HepG2 (cell line): ENCODE results near the gene TUBGCP4. TPM values are rescaled to one million over a fixed set of nuclear protein-coding genes. Genes with fewer than 3 reads are reported as not detected.
A peak's percentile ranks its signal among the peaks of the same experiment; 100 is the strongest.

ENCODE experiments used
- CENPBD1 ChIP-seq: sonication (generic); formaldehyde crosslinking; IDR thresholded peaks from 2 replicates; pipeline ENCODE4 v1.8.0; 2022; ENCODE audit warnings: missing genetic modification reagents, low read depth, mild to moderate bottlenecking, borderline replicate concordance
- FOSL1 ChIP-seq: sonication (generic); formaldehyde crosslinking; IDR thresholded peaks from 2 replicates; pipeline ENCODE4 v1.9.0; 2021; ENCODE audit warnings: missing genetic modification reagents, borderline replicate concordance
- HDAC6 ChIP-seq: fragments of 200-600 bp; sonication (generic); IDR thresholded peaks from 2 replicates; pipeline ENCODE4 v1.7.0; 2017; ENCODE audit warnings: mild to moderate bottlenecking, antibody characterized with exemption, low read length, low read depth
- HMGA1 ChIP-seq: sonication (generic); formaldehyde crosslinking; conservative IDR thresholded peaks from 2 replicates; pipeline ENCODE4 v1.4.0; 2020; ENCODE audit warnings: missing genetic modification reagents
- KLF11 ChIP-seq: IDR thresholded peaks from 2 replicates; pipeline ENCODE4 v1.6.1; 2016; ENCODE audit warnings: missing compliant biosample characterization
- MAX ChIP-seq: IDR thresholded peaks from 2 replicates; pipeline ENCODE4 v1.6.1; 2012; ENCODE audit warnings: inconsistent platforms
- MLLT10 ChIP-seq: sonication (generic); formaldehyde crosslinking; IDR thresholded peaks from 2 replicates; pipeline ENCODE4 v1.4.0; 2020; ENCODE audit warnings: missing genetic modification reagents
- SIN3B ChIP-seq: fragments of 150-350 bp; IDR thresholded peaks from 2 replicates; pipeline ENCODE4 v1.6.1; 2014; ENCODE audit warnings: low read length
- SP2 ChIP-seq: sonication (generic); formaldehyde crosslinking; IDR thresholded peaks from 2 replicates; pipeline ENCODE4 v1.5.1; 2020; ENCODE audit warnings: mild to moderate bottlenecking, missing genetic modification reagents
- THRA ChIP-seq: sonication (generic); formaldehyde crosslinking; IDR thresholded peaks from 2 replicates; pipeline ENCODE4 v1.4.0; 2020; ENCODE audit warnings: missing genetic modification reagents, borderline replicate concordance
- YY1 ChIP-seq: IDR thresholded peaks from 2 replicates; pipeline ENCODE4 v1.6.1; 2011; ENCODE audit warnings: low read length, low read depth, moderate library complexity, mild to moderate bottlenecking; ENCODE audit not compliant: insufficient read depth, insufficient replicate concordance
- ZNF329 ChIP-seq: sonication (generic); formaldehyde crosslinking; IDR thresholded peaks from 2 replicates; pipeline ENCODE4 v1.9.0; 2021; ENCODE audit warnings: low read depth, mild to moderate bottlenecking, missing genetic modification reagents
- ZNF543 ChIP-seq: sonication (generic); formaldehyde crosslinking; IDR thresholded peaks from 2 replicates; pipeline ENCODE4 v1.4.0; 2020; ENCODE audit warnings: mild to moderate bottlenecking, missing genetic modification reagents
- ZNF558 ChIP-seq: sonication (generic); formaldehyde crosslinking; IDR thresholded peaks from 2 replicates; pipeline ENCODE4 v1.9.0; 2022; ENCODE audit warnings: mild to moderate bottlenecking, missing genetic modification reagents, borderline replicate concordance
- polyA plus RNA-seq, 8 experiments: library from polyadenylated mRNA; depleted of rRNA in 3 of 8; stranded (reverse) in 7 of 8; unstranded in 1 of 8; fragments of >200 nt; fragmentation: Illumina TruSeq in 4 of 8; extraction: Trizol in 4 of 8; gene quantifications; 2 replicates each; pipeline versions ENCODE4 v1.2.1 to v1.2.3, GENCODE V29; 2011 to 2016; ENCODE audit warnings: low read depth in 4 of 8, missing spikeins in 1 of 8, mixed read lengths in 1 of 8; ENCODE audit not compliant: insufficient read depth in 1 of 8
- total RNA-seq, 5 experiments: library from RNA; depleted of rRNA; stranded (reverse); fragments of >200 nt; fragmentation: Illumina TruSeq; extraction: Trizol; gene quantifications; 2 replicates each; pipeline ENCODE4 v1.2.3, GENCODE V29; 2016; ENCODE audit warnings: low read depth in 1 of 5
- TF ChIP-seq, protein P1 (sequence below): sonication (generic); formaldehyde crosslinking; IDR thresholded peaks from 2 replicates; pipeline ENCODE4 v1.5.1; 2020; ENCODE audit warnings: mild to moderate bottlenecking, missing genetic modification reagents, borderline replicate concordance
- TF ChIP-seq, protein P2 (sequence below): sonication (generic); formaldehyde crosslinking; IDR thresholded peaks from 2 replicates; pipeline ENCODE4 v1.9.0; 2022; ENCODE audit warnings: missing genetic modification reagents, mild to moderate bottlenecking, borderline replicate concordance

Gene TUBGCP4
- total and polyA plus RNA-seq, 2 of the 13 experiments (the other 11 are each of a cell fraction or from before 2014, with no cell fraction given) = 15.0 to 20.5 TPM

DNA sequence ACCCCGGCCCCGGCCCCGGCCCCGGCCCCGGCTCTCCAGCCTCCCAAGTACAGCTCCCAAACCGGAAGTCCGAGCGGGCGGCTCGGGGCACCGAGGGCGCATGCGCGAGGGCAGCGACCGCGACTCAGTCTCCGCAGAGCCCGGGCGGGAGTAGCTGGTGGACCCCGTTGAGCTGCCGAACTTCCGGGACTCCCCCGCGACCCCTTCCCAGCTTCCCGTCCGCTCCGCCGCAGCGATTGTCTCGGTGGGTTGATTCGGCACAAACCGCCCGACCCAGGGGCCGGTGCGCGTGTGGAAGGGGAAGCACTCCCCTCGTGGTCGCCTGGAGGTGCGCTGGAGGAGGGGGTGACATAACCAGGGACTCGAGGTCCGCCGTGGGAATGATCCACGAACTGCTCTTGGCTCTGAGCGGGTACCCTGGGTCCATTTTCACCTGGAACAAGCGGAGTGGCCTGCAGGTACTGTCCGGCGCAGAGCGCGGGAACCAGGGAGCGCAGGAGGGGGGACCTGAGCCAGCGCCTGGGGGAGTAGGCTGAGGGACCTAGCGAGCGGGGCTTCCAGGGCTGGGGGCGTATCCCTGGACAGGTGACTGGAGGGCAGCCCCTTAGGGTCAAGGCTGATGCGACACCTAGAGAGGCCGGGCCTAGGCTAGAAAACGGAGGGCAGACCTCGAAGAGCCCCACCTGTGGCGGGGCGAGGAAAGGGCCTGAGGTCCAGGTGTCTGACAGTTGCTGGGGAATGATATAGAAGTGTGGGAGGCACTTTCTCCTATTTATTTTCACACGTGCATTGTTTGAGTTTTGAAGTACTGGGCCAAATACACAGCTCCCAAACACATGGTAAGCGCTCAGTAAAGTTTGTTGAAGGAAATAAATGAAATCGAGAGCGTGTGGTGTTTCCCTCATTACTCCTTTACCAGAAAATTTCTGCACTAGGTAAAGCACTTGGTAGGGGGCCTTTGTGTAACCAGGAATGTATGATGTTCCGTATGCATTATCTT, at the start of gene TUBGCP4, which contains the start of gene ZSCAN29 (continued):
- TF ChIP-seq YY1 (peak; percentile 46), KLF11 (CRISPR knock-in tag) (peak; percentile 55; the same call in 1 of the 2 replicates), HMGA1 (no peak), HDAC6 (no peak), ZNF329 (CRISPR knock-in tag) (0 out of 2 replicates have a peak, but pooled peaks have one; percentile 48), CENPBD1 (no peak), SIN3B (no peak), ZNF558 (CRISPR knock-in tag) (peak; percentile 96), ZNF543 (CRISPR knock-in tag) (peak; percentile 76), SP2 (no peak), MAX (peak; percentile 63; the same call in 1 of the 2 replicates), THRA (no peak), FOSL1 (CRISPR knock-in tag) (no peak), MLLT10 (no peak)
- TF ChIP-seq, protein P1, sequence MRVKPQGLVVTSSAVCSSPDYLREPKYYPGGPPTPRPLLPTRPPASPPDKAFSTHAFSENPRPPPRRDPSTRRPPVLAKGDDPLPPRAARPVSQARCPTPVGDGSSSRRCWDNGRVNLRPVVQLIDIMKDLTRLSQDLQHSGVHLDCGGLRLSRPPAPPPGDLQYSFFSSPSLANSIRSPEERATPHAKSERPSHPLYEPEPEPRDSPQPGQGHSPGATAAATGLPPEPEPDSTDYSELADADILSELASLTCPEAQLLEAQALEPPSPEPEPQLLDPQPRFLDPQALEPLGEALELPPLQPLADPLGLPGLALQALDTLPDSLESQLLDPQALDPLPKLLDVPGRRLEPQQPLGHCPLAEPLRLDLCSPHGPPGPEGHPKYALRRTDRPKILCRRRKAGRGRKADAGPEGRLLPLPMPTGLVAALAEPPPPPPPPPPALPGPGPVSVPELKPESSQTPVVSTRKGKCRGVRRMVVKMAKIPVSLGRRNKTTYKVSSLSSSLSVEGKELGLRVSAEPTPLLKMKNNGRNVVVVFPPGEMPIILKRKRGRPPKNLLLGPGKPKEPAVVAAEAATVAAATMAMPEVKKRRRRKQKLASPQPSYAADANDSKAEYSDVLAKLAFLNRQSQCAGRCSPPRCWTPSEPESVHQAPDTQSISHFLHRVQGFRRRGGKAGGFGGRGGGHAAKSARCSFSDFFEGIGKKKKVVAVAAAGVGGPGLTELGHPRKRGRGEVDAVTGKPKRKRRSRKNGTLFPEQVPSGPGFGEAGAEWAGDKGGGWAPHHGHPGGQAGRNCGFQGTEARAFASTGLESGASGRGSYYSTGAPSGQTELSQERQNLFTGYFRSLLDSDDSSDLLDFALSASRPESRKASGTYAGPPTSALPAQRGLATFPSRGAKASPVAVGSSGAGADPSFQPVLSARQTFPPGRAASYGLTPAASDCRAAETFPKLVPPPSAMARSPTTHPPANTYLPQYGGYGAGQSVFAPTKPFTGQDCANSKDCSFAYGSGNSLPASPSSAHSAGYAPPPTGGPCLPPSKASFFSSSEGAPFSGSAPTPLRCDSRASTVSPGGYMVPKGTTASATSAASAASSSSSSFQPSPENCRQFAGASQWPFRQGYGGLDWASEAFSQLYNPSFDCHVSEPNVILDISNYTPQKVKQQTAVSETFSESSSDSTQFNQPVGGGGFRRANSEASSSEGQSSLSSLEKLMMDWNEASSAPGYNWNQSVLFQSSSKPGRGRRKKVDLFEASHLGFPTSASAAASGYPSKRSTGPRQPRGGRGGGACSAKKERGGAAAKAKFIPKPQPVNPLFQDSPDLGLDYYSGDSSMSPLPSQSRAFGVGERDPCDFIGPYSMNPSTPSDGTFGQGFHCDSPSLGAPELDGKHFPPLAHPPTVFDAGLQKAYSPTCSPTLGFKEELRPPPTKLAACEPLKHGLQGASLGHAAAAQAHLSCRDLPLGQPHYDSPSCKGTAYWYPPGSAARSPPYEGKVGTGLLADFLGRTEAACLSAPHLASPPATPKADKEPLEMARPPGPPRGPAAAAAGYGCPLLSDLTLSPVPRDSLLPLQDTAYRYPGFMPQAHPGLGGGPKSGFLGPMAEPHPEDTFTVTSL = 0 out of 2 replicates have a peak, but pooled peaks have one; percentile 34
- TF ChIP-seq, protein P2, sequence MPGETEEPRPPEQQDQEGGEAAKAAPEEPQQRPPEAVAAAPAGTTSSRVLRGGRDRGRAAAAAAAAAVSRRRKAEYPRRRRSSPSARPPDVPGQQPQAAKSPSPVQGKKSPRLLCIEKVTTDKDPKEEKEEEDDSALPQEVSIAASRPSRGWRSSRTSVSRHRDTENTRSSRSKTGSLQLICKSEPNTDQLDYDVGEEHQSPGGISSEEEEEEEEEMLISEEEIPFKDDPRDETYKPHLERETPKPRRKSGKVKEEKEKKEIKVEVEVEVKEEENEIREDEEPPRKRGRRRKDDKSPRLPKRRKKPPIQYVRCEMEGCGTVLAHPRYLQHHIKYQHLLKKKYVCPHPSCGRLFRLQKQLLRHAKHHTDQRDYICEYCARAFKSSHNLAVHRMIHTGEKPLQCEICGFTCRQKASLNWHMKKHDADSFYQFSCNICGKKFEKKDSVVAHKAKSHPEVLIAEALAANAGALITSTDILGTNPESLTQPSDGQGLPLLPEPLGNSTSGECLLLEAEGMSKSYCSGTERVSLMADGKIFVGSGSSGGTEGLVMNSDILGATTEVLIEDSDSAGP = peak; percentile 94
